Measurements from ENCODE around the gene HCRT.
"Not testable (repeated sequence)": the region's sequence is repeated elsewhere in the genome, so short reads cannot be mapped to it uniquely, and the experiment has no call there.

HCRT gene, protein sequence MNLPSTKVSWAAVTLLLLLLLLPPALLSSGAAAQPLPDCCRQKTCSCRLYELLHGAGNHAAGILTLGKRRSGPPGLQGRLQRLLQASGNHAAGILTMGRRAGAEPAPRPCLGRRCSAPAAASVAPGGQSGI

DNA sequence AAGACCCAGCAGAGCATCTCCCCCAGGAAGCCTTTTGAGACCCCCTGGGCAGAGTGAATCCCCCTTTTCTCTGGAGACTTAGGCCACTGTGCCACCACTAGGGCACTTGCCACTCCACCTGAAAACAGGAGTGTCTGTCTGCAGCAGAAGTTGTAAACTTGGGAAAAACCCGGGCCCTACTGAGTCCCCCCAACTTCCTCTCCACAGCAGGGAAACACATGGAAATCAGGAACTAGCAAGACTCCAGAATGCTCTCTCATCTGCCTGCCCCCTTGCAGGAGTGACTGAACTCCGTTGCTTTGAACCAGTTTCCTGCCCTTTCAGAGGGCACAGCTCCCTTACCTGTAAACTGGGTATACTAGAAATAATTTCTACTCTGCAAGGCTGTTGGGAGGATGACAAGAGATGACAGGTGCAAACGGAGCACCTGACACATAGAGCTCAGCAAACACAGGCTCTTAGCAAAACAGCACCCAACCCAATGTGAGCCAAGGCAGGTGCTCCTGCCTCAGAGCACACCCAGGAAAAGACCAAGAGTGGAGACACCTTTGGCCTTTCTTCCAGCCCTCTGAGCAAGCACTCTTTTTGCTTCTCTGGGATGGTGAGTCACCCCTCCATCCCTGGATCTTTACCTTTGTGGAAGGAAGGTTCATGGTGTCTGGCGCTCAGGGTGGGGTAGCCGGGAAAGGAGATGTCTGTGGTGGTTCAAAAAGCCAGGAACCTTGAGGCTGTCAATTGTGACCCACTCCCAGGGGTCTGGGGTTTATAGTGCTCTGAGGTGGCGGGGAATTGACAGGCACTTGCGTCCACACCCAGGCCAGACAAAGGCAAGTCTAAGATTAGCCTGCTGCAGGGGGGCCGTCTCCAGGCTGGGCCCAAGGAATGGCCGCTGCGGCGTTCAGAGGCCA lies at the start of gene HCRT:
Gene HCRT, minus strand, starts transcription at position 740 of the 908 bp plus-strand sequence. Its CDS starts 87 bp downstream, at position 653.
- peak; percentile 6 for DNase-seq

DNA sequence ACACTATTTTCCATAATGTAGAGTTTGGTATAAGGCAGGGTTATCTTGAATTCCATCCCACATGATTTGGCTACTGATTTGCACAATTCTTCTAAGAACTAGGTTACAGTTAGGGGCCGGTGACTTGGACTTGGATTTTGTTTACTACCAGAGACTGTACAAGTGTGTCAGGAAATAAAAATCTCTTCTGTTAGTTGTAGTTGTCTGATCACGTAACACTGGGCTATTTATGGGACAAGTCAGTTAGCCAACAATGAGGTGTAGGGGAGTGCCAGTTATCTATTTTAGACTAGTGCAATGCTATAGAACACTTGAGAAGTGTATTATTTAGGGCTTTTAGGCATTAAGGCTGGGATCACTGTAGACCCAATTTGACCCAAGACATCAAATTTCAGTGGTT lies 48.7 kb upstream of the HCRT start:
- no peak for DNase-seq

DNA sequence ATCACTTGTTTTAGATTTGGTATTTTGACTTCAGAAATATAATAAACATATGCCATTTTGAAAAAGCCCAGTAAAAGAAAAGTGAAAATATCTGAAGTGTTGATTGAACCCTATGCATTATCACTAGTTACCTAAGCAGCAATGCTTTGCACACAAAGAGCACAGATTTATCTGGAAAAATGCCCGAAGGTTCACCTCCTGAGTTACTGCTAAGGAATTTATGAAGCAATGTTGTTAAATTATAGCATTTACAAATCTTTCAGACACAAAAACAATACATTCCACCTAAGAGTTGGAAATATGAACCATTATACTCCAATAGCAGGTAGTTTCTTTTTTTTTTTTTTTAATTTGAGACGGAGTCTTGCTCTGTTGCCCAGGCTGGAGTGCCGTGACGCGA lies 47.9 kb upstream of the HCRT start:
- DNase-seq = no peak

DNA sequence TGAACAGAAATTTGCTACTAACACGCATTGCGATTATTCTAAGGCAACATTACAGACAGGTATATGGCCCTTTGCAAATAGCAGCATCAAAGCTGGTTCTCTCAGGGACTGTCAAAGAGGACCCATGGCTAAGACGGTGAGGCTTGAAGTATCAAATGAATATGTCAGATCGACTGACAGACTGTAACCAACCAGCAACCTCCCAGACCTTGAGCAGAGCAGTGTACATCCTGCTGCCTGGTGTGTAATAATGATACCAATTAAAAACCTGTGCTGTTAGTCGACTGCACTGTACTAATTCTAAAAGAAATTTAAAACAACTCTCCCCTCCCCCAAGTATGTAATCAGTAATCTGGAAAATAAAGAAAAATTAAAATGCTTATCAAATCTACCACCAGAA lies 45.0 kb upstream of the HCRT start:
- DNase-seq = no peak

DNA sequence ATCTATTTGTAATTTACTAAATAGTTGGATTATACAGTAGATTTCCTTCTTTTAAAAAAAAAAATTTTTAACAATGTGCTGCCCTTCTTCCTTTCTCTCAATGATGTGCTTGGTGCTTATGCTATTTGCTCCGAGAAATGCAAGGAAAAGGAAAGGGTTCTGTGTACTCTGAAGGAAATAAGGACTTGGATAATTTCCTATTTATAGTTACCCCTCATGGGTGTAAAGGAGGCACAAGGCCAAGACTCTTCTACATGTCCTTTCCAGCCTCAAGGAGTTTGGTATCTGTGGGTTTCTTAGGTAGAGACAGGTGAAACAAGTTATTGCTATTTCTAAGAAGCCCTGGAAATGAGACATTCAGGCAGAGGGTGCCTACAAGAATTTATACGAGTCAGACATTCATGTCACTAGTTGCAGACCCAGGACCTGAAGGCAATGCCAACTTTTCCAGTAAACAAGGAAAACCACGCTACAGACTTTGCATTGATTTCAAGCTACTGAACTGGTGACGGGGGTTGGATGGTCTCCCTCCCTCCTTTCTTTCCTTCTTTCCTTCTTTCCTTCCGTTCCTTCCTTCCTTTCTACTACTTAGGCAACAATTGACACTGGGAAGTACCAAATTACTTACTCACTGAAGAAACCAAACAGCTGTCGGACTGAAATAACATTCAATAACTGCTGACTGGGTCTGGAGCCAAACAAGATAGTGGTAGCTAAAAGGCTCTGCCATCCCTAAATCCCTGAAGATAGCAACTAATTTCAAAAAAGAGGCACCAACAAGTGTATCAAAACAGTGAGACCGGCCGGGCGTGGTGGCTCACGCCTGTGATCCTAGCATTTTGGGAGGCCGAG lies 42.8 kb upstream of the HCRT start:
- DNase-seq = no peak

DNA sequence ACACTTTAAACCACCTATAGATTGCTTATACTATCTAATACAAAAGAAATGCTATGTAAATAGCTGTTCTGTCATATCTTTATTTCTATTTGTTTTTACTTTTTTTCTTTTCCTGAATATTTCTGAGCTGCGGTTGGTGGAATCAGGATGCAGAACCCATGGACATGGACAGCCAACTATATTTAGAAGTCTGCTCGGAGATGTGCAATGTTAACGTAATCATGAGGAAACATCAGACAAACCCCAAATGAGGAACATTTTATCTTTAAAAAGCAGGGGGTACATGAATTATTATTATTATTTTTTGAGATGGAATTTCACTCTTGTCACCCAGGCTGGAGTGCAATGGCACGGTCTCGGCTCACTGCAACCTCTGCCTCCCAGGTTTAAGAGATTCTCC lies 40.4 kb upstream of the HCRT start:
- no peak for DNase-seq

DNA sequence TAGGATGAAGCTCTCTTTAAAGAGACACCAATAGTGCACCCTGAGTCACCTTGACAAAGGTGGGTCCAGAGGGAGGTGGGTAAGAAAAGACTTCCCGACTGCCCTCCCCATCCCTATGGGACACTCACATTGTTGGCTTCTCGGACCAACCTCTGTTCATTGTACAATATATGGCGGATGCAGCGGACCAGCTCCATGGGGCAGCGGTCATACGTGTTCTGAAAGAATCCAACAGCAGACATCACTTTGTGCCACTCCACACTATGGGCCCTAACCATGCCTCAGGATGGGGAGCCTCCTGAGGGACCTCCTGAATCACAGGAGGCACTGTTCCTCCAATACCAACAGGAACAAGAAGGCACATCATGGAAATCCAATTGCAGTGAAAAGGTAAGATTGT lies 39.4 kb upstream of the HCRT start:
- DNase-seq = no peak

DNA sequence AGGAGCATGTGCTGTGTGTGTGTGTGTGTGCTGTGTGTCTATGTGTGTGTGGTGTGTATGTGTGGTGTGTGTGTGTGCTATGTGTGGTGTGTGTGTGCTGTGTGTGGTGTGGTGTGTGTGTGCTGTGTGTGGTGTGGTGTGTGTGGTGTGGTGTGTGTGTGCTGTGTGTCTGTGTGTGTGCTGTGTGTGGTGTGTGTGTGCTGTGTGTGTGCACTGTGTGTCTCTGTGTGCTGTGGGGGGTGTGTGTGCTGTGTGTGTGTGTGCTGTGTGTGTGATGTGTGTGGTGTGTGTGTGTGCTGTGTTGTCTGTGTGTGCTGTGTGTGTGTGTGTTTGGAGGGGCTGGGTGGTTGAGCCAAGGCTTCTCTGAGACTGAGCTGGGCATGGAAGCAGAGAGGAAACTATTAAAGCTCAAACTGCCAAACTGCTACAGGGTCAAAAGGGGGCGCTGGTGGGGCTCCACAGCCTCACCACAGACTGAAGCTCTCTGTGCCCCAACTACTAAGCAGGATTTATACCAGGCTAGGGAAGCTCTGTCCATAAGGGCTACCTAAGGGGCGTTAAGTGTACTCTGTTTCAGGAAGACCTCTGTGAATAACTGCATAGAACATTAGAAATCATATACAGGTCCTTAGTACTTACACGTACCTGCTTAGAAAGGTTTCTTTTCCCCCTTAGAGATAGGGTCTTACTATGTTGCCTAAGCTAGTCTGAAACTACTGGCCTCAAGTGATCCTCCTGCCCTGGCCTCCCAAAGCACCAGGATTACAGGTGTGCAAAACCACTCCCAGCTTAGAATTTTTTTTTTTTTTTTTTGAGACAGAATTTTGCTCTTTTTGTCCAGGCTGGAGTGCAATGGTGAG lies 36.9 kb upstream of the HCRT start:
- DNase-seq = no peak

DNA sequence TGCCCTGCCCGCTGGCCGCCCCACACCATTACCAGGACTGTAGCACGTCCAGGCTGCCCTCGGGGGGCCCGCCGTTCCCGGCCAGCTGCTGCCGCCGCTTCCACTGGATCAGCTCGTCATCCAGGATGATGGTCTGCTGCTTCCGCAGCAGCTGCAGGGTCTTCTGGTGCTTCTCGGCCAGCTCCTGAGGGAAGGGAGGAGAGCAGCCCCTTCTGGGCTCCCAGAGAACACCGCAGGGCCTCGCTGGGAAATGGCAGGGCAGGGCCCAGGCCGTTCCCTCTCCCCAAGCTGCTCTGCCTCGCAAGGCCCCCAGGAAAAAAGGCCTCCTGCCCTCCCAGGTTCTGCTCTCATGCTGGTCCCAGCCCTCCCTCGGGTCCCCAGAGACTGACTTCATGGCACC lies 34.0 kb upstream of the HCRT start:
- DNase-seq = not testable (repeated sequence)

DNA sequence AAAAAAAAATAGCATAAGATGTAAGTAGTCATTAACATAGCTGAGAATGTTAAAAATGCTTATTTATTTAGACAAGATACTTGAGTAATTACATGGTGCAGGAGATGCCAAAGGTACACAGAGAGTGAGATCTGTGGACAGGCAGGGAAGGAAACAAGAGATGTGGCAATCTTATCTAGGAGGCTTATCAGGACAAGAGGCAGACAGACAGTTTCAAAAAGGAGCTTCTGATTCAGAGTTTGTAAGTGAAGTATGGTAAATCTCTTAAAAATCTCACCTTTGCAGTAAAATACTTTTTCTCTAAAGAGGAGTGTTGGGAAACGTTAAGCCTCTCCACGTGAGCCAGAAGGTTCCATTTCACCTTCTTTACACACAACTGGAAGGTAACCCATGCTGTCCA lies 28.9 kb upstream of the HCRT start:
- DNase-seq = no peak

DNA sequence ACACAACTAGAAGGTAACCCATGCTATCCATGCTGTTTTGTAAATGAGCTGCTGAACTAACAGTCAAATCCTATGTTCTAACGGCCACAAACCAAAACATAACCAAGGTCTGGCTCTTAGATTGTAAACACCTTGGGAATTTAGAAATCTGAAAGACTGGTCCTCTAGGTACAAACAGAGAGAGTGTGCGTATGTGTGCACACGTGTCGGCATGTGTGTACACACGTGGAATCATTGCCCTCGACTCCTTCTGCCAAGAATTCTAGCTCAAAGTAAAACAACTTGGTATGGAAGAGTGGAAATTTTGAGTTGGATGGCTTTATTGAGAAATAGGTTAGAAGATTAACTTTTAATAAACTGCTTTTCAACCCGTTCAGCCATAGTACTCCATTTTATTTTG lies 27.1 kb upstream of the HCRT start:
- DNase-seq = no peak

DNA sequence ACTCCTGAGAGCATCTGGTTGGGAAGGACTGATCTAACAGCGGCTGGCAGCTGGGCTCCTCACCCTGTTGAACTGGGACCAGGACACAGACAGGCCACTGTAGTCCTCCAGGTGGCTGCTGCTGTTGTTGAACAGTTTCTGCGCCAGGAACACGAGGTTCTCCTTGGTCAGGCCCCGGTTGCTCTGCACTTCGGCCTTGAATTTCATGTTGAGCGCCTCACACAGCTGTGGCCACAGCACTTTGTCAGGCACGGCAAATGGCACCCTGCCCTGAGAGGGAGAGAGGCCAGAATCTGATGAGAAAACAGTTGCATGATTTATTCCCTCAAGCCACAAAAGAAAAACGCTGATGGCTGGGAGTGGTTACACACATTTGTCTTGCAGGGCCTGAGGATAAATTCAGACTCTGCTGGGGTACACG lies 26.7 kb upstream of the HCRT start:
- not testable (repeated sequence) for DNase-seq

DNA sequence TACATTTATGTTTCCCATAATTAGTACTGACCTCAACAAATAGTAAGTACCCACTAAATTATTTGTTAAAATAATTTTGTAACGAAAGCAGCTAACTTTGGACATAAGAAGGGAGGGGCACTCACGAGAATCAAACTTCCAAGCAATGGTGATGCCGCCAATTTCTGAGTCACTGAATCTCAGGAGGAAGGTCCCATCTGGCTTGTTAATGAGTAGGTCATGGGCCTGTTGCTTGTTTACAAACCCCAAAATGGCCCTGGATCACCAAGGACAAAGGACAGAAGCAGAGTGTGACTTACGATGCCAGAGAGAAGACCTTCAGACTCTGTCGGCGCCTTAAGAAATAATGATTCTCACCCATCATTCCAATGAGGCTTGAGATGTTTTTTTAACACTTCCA lies 24.8 kb upstream of the HCRT start:
- no peak for DNase-seq

DNA sequence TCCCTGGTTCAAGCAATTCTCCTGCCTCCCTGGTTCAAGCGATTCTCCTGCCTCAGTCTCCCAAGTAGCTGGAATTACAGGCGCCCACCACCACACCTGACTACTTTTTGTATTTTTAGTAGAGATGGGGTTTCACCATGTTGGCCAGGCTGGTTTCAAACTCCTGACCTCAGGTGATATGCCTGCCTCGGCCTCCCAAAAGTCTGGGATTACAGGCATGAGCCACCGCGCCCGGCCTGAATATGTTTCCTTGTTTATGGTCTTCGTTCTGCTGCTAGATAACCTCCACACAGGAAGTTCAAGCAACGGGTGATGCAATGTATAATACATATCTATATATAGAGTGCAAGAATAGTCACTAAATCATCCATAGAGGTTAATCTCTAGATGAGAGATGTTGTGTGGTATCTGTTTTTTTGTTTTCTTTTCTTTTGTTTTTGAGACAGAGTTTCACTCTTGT lies 20.9 kb upstream of the HCRT start:
- DNase-seq = not testable (repeated sequence)

DNA sequence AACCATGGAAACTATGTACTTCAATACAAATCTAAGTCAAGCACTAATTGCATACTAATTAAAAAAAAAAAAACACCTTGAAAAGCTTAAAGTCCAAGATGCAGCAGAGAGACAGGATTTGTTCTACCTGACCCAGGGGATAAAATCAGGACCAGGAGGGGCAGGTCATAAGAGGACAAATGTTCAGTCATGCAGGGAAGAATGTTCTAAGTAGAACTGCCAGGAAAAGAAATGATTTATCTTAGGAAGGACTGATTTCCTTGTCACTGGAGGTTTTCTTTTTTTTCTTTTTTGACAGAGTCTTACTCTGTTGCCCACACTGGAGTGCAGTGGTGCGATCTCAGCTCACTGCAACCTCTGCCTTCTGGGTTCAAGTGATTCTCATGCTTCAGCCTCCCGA lies 18.1 kb upstream of the HCRT start:
- no peak for DNase-seq

DNA sequence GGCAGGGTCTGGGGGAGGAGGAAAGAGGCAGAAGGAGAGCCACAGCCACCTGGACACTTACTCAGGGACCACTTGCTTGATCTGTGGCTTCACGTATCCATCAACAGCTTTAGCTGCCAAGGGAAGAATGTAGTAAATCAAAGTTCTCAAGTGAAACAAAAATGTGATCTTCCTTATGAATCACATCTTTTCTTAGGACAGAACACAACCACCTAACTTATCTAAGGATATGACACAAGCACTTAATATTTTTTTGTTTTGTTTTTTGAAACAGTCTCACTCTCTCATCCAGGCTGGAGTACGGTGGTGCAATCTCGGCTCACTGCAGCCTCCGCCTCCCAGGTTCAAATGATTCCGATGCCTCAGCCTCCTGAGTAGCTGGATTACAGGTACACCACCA lies 17.4 kb upstream of the HCRT start:
- DNase-seq = no peak

DNA sequence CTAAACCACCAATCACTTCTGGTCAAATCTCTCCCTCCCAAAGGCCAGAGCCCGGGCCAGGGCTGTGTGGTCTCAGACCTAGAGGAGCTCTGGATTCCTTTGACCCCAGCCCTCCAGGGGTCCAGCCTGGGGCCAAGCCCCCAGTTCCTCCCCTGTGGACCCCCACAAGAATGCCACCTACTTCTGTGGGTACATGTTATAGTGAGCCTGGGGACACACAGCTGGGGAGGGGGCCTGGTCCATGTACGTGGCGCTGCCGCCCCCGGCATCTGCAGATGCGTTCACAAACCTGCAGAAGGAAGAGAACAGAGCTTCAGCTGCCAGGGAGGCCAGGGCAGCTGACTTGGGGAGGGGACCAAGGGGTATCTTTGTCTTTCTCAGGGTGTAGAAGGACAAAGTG lies 16.9 kb upstream of the HCRT start:
- DNase-seq = no peak

DNA sequence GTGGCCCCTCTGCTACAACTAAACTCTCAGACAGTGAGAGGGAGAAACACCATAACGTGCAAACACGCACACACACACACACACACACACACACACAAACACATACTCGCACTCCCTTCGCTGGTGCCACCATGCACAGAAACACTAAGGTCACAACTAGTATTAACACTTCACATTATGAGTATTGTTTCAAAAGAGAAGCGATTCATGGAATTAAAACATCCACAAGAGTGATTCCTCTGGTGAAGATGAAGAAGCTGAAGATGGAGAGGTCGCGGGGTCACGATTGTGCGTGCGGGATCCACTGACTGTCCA lies 16.2 kb upstream of the HCRT start:
- no peak for DNase-seq

DNA sequence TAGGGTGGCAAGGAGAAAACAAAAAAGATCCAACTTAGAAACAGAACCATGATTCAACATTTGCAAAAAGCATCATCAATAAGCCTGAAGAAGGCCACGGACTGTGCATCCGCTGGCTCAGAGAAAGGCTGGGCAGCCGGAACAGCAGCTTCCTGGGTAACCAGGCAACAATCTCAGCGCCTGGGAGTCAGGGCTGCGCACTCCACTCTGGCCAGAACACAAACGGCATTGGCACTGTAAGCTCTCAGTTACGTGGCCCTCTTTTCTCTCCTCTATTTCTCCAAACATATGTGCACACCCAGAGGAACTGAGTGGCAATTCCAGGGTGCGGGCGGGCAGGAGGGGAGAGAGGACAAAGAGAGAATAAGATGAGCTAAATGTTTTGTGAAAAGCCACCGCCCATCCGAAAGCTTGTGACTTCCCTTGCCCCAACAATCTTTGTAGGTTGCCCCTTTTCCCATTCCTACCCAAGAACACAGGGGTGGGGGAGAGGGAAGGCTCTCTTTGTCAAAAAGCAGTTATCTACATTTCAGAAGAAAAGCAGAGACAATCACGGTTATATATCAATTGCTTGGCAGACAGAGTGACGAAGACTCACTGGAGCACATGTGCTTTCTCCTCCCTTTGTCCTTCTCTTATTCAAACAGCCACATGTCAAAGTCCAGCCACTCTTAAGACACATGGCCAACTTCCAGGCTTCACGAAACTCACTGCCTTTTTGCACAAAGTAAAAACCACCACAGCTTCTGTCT lies 15.6 kb upstream of the HCRT start:
- DNase-seq = no peak

DNA sequence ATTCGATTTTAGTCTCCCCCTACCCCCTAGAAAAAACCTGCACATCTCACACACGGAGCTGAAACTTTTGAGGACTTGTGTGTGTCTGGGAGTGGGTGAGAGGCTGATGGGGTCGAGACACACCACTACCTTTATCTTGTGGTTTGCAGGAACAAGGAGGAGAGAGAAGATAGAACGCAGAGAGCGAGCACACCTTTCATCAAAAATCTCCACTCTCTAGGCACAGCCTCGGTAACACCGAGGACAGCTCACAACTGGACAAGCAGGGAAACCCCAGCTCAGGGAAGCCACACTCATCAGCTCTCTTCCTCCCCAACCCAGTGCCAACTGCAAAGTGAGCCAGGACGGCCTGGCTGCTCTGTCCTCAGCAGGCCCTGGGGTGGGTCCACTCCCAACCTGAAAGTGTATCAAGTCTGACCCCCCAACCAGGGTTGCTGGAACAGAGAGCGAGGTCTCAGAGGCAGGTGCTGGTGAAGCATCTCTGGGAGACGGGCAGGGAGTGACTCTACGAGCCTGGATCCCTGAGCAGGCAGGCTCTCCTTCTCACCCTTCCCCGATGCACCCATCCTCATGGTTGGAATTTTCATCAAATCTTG lies 14.3 kb upstream of the HCRT start:
- no peak for DNase-seq

DNA sequence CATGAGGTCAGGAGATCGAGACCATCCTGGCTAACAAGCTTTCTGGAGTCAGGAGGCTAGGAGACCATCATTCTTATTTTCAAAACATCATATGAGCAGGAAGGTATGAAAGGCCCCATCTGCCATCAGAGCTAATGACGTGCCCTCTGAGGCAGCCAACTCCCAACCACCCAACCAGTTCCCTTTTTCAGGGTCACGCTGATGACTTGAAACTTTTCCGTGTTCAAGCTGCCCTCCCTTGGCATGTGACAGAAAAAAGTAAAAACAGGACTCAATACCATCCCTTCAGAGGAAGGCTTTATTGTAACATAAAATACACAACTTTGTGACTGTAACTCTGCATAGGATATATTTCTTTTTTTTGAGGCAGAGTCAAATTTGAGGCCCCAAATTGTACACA lies 13.6 kb upstream of the HCRT start:
- DNase-seq = no peak
